GM18498 (cell line): ENCODE results near the gene CHI3L1.

Experiments
- ATAC-seq: cut with Tn5 transposase; IDR thresholded peaks from one replicate; pipeline ENCODE4 v1.9.1; 2021; ENCODE audit warnings: mild to moderate bottlenecking, moderate library complexity; ENCODE audit not compliant: unreplicated experiment

Gene CHI3L1

DNA sequence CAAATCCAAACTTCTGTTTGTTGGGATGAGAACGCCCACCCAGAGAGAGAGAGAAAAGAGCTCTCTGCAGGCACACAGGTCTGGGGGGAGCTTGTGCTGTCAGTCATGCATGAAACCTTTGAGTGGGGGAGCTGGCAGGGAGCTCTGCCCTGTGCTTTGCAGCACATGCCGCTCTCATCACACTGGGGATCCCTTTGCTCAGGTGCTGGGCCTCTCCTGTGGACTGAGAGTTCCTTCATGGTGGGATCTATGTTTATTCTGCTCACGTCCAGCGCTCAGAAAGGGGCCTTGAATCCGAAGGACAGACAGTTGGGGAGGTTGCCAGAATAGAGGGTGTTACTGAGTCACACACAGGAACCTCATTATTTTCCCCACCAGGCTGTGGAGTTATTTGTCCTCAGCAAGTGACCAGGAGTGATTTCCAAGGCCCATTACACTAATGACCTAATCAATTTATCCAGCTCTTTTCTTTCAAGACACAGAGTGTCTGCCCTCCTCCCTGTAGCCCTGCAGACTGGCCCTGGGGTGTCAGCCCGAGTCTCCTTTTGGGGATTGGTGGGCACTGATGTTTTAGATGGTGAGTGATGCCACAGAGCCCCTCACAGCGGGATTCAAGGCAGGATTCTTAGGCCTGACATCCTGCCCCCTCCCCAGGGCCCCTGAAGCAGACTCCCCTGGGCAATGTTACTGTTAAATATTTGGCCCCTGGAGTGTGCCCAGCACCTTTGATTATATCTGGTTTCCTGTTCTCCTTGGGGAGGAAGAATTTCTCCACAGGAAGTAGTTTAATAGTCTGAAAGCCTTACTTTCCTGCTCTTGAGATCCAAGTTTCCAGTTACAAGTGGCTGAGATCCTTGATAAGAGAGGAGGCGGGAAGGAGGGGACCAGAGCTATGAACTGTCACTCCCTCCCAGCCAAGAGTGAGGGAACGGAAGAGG is 33.2 kb downstream of the CHI3L1 start:
- ATAC-seq = no peak

GRCh38 chr1:203152158-203153034 is 34.1 kb downstream of the CHI3L1 start:
- no peak for ATAC-seq

DNA sequence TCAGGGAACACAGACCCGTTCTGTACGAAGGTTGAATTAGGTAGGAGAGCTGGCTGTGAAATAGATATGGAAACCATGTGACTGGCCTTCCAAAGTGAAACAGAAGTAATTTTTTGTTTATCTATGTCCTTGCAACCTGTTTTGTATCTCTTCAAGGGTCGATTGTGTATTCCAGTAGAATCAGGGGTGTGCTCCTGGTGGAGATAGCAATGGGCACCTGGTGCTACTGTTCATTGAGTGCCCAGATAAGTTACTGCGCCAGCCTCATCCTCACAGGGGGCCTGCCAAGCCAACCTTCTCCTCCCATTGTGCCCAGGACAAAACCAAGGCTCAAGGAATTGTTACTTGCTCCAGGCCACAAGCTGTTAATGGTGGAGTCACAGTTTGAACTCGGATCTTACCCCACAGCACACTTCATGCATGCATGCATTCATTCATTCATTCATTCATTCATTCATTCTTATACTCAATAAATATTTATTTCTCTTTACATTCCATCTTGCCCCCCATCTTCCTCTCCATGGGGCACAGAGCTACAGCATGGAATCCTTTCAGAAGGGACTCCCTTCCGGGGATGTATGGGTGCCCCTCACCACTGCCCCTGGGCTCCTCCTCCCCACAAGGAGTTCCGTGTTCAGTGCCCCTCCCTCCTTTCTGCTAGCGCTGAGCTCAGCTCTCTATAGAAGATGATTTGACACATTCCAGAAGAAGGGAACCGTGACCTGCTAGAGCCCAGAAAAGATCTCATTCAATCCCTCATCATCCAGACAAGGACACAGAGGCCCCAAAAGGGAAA is 34.9 kb downstream of the CHI3L1 start:
- ATAC-seq = no peak

DNA sequence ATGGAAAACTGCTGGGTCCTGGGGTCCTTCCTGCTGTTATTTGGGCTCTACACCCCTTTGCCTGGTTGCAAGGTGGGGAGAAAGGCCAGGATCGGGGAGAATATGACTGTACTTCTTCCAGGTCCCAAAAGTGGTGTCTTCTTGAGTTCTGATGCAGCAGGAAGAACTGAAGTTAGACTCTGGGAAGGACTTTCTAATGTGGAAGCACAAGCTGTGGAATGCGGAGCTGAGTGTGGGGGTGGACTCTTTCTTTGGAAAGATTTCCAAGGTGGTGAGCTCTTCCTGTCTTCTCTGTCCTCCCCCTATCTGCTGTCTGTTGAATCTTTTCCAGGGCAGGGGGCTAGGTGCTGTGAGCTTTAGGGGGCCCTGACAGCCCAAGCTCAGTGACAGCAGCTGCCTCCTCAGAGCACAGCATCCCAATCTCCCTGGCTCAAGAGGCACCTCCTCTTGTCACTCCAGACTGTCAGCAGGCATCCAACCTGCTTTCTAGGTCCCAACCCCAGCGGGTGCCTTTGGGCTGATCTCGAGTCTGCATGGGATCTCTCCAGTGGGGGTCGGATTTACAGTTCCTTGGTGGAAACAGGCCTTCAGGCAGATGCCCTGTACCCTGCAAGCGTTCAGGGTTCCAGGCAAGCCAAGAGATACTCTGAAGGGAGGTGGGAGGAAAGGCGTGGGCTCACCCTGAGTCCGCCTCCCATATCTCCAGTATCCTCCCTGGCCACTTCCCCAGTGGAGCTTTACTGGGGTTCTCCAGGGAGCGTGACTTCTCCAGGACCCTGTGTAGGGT is 35.8 kb downstream of the CHI3L1 start:
- no peak for ATAC-seq

- ATAC-seq = no peak
Observed at GRCh38 chr1:203149188-203149840, 37.2 kb downstream of the CHI3L1 start.

DNA sequence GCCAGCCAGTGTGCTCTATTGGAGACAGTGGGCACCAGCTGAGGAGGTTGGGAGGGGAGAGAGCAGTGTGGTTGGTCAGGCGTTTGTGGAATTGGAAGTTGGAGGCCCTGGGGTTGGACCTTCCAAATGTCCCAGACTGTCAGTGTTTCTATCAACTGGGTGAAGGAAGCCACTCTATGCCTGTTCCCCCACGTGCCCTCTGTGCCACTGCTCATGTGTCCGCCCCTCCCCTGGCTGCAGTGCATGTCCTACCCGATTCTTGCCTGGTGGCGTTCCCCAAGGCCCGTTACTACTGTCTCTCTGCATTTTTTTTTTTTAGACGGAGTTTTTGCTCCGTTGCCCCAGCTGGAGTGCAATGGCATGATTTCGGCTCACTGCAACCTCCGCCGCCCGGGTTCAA is 37.9 kb downstream of the CHI3L1 start:
- no peak for ATAC-seq

DNA sequence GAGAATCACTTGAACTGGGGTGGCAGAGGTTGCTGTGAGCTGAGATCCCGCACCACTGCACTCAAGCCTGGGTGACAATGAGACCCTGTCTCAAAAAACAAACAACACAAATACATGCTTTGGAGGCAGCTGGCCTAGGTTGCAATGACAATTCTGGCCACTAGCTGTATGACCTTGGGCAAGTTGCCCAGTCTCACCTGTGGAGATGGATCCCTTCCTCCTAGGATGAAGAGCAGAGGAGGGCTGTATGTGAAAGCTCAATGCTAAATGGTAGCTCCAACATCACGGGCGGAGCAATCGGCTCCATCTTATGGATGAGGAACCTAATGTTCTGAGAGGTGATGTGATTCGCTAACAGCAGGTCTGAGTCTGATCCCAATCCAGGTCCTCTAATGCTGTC is 38.4 kb downstream of the CHI3L1 start:
- no peak for ATAC-seq

GRCh38 chr1:203147376-203147775 is 39.1 kb downstream of the CHI3L1 start:
- no peak for ATAC-seq

DNA sequence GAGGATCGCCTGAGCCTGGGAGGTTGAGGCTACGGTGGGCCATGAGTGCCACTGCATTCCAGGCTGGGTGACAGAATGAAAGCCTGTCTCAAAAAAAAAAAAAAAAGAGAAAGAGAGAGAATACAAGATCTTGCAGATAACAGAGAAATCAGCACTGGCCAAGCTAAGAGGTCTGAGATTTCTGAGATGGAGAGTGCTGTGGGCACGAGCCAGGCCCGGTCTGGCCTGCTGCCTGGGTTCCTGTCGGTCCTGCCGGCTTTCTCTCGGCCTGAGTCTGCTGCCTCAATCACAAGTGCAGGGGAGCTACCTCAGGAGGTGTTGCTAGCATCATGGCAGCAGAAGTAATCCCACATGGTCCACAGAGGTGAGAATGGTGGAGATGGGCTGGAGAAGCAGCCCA is 40.0 kb downstream of the CHI3L1 start:
- ATAC-seq = no peak

DNA sequence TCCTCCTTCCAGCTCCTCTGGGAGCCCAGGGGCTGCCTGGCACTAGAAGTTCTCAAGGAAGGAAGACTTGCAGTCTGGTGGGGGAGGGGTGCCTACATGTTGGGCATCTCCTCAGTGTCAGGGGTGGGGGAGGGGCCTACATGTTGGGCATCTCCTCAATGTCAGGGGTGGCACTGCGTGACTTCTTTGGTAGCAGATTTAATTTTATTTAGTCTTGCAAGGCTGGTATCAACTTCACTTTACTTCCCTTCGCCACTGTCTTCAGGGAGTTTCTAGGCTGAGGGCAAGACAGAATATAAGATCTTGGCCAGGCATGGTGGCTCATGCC is 40.5 kb downstream of the CHI3L1 start:
- ATAC-seq = no peak

GRCh38 chr1:203145321-203146041 is 41.0 kb downstream of the CHI3L1 start:
- no peak for ATAC-seq

GRCh38 chr1:203144661-203145060 is 41.8 kb downstream of the CHI3L1 start:
- ATAC-seq = no peak

- ATAC-seq = no peak
Observed at GRCh38 chr1:203143641-203144040, 42.9 kb downstream of the CHI3L1 start.

DNA sequence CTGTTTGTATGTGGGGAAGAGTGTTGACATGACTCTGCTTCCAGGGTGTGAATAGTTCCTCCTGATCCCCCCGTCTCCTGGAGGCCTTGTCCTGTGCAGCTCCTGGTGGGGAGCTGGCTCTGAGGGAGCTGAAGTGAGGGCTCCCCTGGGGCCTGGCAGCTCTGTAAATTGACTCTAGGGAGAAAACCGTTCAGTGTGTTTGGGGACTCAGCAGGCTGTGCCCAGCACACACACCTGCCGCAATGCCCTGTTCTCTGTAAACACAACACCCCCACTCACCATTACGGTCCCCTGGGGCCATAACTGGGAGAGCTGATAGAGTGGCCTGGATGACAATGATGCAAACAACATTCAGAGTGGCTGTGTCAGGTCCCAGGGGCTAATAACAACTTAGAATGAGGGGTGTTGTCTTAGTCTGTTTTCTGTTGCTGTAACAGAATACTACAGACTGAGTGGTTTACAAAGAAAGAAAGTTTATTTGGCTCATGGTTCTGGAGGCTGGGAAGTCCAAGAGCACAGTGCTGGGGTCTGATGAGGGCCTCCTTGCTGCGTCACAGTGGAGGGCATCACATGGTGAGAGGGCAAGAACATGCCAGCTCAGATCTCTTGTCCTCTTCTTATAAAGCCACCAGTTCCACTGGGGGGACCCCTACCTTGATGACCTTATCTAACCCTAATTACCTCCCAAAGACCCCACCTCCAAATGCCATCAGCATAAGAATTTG is 43.7 kb downstream of the CHI3L1 start:
- no peak for ATAC-seq

GRCh38 chr1:203142124-203142523 is 44.4 kb downstream of the CHI3L1 start:
- ATAC-seq = no peak

GRCh38 chr1:203140743-203141520 is 45.6 kb downstream of the CHI3L1 start:
- no peak for ATAC-seq

GRCh38 chr1:203139976-203140475 is 46.5 kb downstream of the CHI3L1 start:
- no peak for ATAC-seq

GRCh38 chr1:203138066-203138465 is 48.4 kb downstream of the CHI3L1 start:
- no peak for ATAC-seq
